ENCODE data around the gene ZIC1.

The ZIC1 gene

GRCh38 chr3:147402159-147402558 lies 7.0 kb upstream of the ZIC1 start:
- Histone ChIP-seq H3K27me3 (ENCODE audit: insufficient read depth, poor library complexity, severe bottlenecking) (peaks cover 45% of the 10 kb centered on the region), H3K4me3 (replicated peaks; ENCODE audit: insufficient read depth, low read length) (no peak overlapping the region), H3K27ac (replicated peaks) (no peak overlapping the region)
- no peak for DNase-seq (ENCODE audit: low read depth in 1 of 2, low spot score in 1 of 2)
- no peak for TF ChIP-seq POLR2AphosphoS5 (IDR thresholded peaks at IDR 0.05; ENCODE audit: low read depth)

GRCh38 chr3:147403511-147403910 lies 5.7 kb upstream of the ZIC1 start:
- H3K27me3 ChIP-seq (ENCODE audit: insufficient read depth, poor library complexity, severe bottlenecking) = peaks cover 56% of the 10 kb centered on the region
- no peak overlapping the region for H3K27ac ChIP-seq (replicated peaks)
- no peak for DNase-seq (ENCODE audit: low read depth in 1 of 2, low spot score in 1 of 2)
- TF ChIP-seq REST (IDR thresholded peaks at IDR 0.05; ENCODE audit: insufficient replicate concordance, low read depth) (no peak), SPI1 (IDR thresholded peaks at IDR 0.05; ENCODE audit: borderline replicate concordance, low read depth) (no peak), GABPA (IDR thresholded peaks at IDR 0.05; ENCODE audit: low read depth) (no peak), CTCF (IDR thresholded peaks at IDR 0.05; ENCODE audit: insufficient read depth, low read length) (no peak), POLR2AphosphoS5 (IDR thresholded peaks at IDR 0.05; ENCODE audit: low read depth) (no peak)
- H3K4me3 ChIP-seq (replicated peaks; ENCODE audit: insufficient read depth, low read length) = no peak overlapping the region

GRCh38 chr3:147404000-147404799 lies 5.0 kb upstream of the ZIC1 start:
- TF ChIP-seq CTCF (IDR thresholded peaks at IDR 0.05; ENCODE audit: insufficient read depth, low read length) (no peak), REST (IDR thresholded peaks at IDR 0.05; ENCODE audit: insufficient replicate concordance, low read depth) (no peak), GABPA (IDR thresholded peaks at IDR 0.05; ENCODE audit: low read depth) (no peak), POLR2AphosphoS5 (IDR thresholded peaks at IDR 0.05; ENCODE audit: low read depth) (no peak), SPI1 (IDR thresholded peaks at IDR 0.05; ENCODE audit: borderline replicate concordance, low read depth) (no peak)
- peaks cover 54% of the 10 kb centered on the region for H3K27me3 ChIP-seq (ENCODE audit: insufficient read depth, poor library complexity, severe bottlenecking)
- no peak overlapping the region for H3K4me3 ChIP-seq (replicated peaks; ENCODE audit: insufficient read depth, low read length)
- DNase-seq (ENCODE audit: low read depth in 1 of 2, low spot score in 1 of 2) = no peak
- H3K27ac ChIP-seq (replicated peaks) = no peak overlapping the region

GRCh38 chr3:147404800-147405230 lies 4.3 kb upstream of the ZIC1 start:
- H3K27me3 ChIP-seq (ENCODE audit: insufficient read depth, poor library complexity, severe bottlenecking) = peaks cover 57% of the 10 kb centered on the region
- TF ChIP-seq CTCF (IDR thresholded peaks at IDR 0.05; ENCODE audit: insufficient read depth, low read length) (no peak), SPI1 (IDR thresholded peaks at IDR 0.05; ENCODE audit: borderline replicate concordance, low read depth) (no peak), GABPA (IDR thresholded peaks at IDR 0.05; ENCODE audit: low read depth) (no peak), REST (IDR thresholded peaks at IDR 0.05; ENCODE audit: insufficient replicate concordance, low read depth) (no peak), POLR2AphosphoS5 (IDR thresholded peaks at IDR 0.05; ENCODE audit: low read depth) (no peak)
- no peak overlapping the region for H3K4me3 ChIP-seq (replicated peaks; ENCODE audit: insufficient read depth, low read length)
- no peak overlapping the region for H3K27ac ChIP-seq (replicated peaks)
- DNase-seq (ENCODE audit: low read depth in 1 of 2, low spot score in 1 of 2) = no peak
